Measurements from ENCODE around the gene AKR1C8.

DNA sequence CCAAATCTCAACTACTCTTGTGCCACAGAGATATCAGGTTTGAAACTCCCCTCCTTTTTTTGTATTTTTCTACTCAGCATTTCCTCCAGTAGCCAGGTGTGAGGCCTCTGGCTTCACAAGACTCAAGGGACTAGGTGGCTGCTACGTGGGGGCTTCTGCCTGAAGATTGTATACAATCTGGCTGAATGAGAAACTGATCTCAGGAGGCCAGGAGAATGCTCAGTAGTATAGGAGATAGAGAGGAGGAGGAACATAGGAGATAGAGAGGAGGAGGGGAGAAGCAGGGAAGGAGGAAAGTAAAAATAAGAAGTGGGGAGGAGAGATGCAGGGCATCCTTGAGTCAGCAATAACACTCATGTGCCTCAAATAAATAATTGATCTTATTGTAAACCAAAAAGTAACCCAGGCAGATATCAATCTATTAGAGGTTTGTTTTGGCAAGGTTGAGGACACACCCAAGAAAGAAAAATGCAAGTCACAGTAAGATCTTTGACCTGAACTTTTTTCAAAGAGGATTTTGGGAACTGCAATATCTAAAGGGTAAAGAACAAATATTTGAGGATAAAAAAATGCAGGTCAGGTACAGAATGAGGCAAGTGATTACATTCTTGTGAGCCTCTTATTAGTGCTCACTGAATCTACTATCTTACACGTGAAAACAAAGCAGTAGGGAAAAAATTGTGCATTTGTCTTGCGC, 36.8 kb downstream of the AKR1C8 start:
- TF ChIP-seq, protein P1, sequence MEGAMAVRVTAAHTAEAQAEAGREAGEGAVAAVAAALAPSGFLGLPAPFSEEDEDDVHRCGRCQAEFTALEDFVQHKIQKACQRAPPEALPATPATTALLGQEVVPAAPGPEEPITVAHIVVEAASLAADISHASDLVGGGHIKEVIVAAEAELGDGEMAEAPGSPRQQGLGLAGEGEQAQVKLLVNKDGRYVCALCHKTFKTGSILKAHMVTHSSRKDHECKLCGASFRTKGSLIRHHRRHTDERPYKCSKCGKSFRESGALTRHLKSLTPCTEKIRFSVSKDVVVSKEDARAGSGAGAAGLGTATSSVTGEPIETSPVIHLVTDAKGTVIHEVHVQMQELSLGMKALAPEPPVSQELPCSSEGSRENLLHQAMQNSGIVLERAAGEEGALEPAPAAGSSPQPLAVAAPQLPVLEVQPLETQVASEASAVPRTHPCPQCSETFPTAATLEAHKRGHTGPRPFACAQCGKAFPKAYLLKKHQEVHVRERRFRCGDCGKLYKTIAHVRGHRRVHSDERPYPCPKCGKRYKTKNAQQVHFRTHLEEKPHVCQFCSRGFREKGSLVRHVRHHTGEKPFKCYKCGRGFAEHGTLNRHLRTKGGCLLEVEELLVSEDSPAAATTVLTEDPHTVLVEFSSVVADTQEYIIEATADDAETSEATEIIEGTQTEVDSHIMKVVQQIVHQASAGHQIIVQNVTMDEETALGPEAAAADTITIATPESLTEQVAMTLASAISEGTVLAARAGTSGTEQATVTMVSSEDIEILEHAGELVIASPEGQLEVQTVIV (IDR thresholded peaks at IDR 0.05; ENCODE audit: borderline replicate concordance, partially characterized antibody), result no peak
- TF ChIP-seq, protein P2, sequence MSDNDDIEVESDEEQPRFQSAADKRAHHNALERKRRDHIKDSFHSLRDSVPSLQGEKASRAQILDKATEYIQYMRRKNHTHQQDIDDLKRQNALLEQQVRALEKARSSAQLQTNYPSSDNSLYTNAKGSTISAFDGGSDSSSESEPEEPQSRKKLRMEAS (IDR thresholded peaks at IDR 0.05; ENCODE audit: low read depth, low read length), result no peak
- TF ChIP-seq CHD2 (IDR thresholded peaks at IDR 0.05; ENCODE audit: borderline replicate concordance, low read depth, low read length), result no peak
- no peak for TF ChIP-seq CEBPB (IDR thresholded peaks at IDR 0.05; ENCODE audit: borderline replicate concordance in 1 of 2, low read depth in 2 of 2, low read length in 2 of 2)
- TF ChIP-seq POLR2AphosphoS2 (IDR thresholded peaks at IDR 0.05; ENCODE audit: low read depth, low read length), result no peak

All from GM12878 (cell line).